H1 (cell line): ENCODE results near the gene EPHA2. TPM values are rescaled to one million over a fixed set of nuclear protein-coding genes. Genes with fewer than 3 reads are reported as not detected.

Source experiments
- MAFK ChIP-seq: IDR thresholded peaks from 2 replicates; pipeline ENCODE4 v1.6.1; 2012; ENCODE audit warnings: low read depth, mild to moderate bottlenecking, improper control_type of control experiment, low read length
- NRF1 ChIP-seq: IDR thresholded peaks from 2 replicates; pipeline ENCODE4 v1.6.1; 2011; ENCODE audit warnings: mild to moderate bottlenecking, low read depth, low read length, improper control_type of control experiment
- polyA plus RNA-seq, 7 experiments: library from polyadenylated mRNA; depleted of rRNA in 3 of 7; stranded (reverse) in 5 of 7; unstranded in 2 of 7; fragments of >200 nt in 5 of 7; fragments of 200-250 nt in 2 of 7; gene quantifications; 1 replicate in 5 of 7; 2 replicates in 1 of 7; 4 replicates in 1 of 7; pipeline versions ENCODE4 v1.2.1 to v1.2.3, GENCODE V29; 2011 to 2013; ENCODE audit warnings: missing spikeins in 2 of 7, mixed read lengths in 2 of 7
- total RNA-seq: library from RNA; stranded (reverse); fragmentation: NEBNext Ultra II Directional; extraction: Animal tissue kit (Norgen Biotek cat#: 25700); gene quantifications from 2 replicates; pipeline ENCODE4 v1.2.1, GENCODE V29; 2021
- TF ChIP-seq, protein P1 (sequence below): IDR thresholded peaks from 2 replicates; pipeline ENCODE4 v1.6.1; 2012; ENCODE audit warnings: low read length, inconsistent platforms

EPHA2 gene
- total and polyA plus RNA-seq, 2 of the 8 experiments (the other 6 are each of a cell fraction or from before 2014, with no cell fraction given), result 26.8 to 33.6 TPM

DNA sequence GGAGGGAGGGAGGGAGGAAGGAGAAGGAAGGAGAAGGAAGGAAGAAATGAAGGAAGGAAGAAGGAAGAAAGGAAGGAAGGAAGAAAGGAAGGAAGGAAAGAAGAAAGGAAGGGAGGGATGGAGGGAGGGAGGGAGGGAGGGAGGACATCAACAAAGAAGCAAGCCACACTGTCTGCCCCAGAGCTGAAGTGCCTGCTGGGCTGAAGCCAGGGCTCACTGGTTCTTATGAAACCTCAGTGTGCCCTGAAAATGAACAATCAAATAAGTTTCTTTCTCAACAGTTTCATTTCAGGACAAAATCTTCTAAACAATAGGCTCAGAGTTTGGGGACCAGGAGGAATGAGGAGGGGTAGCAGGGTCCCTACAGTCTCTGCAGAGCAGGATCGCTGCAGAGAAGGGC, 35.4 kb upstream of the EPHA2 start (continued):
- TF ChIP-seq MAFK (no peak), NRF1 (no peak)
- TF ChIP-seq, protein P1, sequence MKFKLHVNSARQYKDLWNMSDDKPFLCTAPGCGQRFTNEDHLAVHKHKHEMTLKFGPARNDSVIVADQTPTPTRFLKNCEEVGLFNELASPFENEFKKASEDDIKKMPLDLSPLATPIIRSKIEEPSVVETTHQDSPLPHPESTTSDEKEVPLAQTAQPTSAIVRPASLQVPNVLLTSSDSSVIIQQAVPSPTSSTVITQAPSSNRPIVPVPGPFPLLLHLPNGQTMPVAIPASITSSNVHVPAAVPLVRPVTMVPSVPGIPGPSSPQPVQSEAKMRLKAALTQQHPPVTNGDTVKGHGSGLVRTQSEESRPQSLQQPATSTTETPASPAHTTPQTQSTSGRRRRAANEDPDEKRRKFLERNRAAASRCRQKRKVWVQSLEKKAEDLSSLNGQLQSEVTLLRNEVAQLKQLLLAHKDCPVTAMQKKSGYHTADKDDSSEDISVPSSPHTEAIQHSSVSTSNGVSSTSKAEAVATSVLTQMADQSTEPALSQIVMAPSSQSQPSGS, result no peak
